ENCODE data around the gene PUM1.

- TF ChIP-seq EZH2 (IDR thresholded peaks at IDR 0.05) = no peak
- no peak for TF ChIP-seq POLR2AphosphoS5 (IDR thresholded peaks at IDR 0.05; ENCODE audit: borderline replicate concordance, low read depth, low read length)
These were observed 98.7 kb downstream of the PUM1 start for GRCh38 chr1:30966690-30967369.

Data from SK-N-MC (cell line).